Activated CD4-positive, alpha-beta T cell treated with anti-CD3 and anti-CD28 coated beads, Interleukin-2, amount 10 ng/mL, durations not matched to agents 7 days and 5 days (primary cell): ENCODE data around the gene WWTR1. TPM values are rescaled to one million over a fixed set of nuclear protein-coding genes. Genes with fewer than 3 reads are reported as not detected.

ENCODE experiments used
- CTCF ChIA-PET: fragments of 350-600 bp; sonication (Branson Sonifier 250); formaldehyde crosslinking; loops from one replicate; lab custom pipeline; 2021; ENCODE audit warnings: antibody characterized with exemption; lab: Charles Lee
- POLR2A ChIA-PET: fragments of 350-600 bp; sonication (Branson Sonifier 250); formaldehyde crosslinking; loops from one replicate; lab custom pipeline; 2021; ENCODE audit warnings: antibody characterized with exemption; lab: Charles Lee
- DNase-seq: peaks from one replicate; pipeline ENCODE4 v3.0.0-alpha.2; 2020
- H3K27ac Mint-ChIP-seq: one replicate; pipeline ENCODE4 v1.8.0; 2021; ENCODE audit warnings: mild to moderate bottlenecking, moderate library complexity, mixed read lengths
- H3K27me3 Mint-ChIP-seq: one replicate; pipeline ENCODE4 v1.8.0; 2021; ENCODE audit warnings: mixed read lengths
- H3K36me3 Mint-ChIP-seq: one replicate; pipeline ENCODE4 v1.8.0; 2021; ENCODE audit warnings: low read depth, mixed read lengths
- H3K4me1 Mint-ChIP-seq: one replicate; pipeline ENCODE4 v1.8.0; 2021; ENCODE audit warnings: mixed read lengths
- H3K4me3 Mint-ChIP-seq: one replicate; pipeline ENCODE4 v1.8.0; 2021; ENCODE audit warnings: mild to moderate bottlenecking, moderate library complexity, mixed read lengths
- H3K9me3 Mint-ChIP-seq: one replicate; pipeline ENCODE4 v1.8.0; 2021; ENCODE audit warnings: mixed read lengths
- total RNA-seq, 2 experiments: library from RNA; stranded (reverse); gene quantifications; one replicate each; pipeline ENCODE4 v1.2.3, GENCODE V29; 2021

WWTR1 gene
- total RNA-seq, 2 experiments from 2014 or later = 0.27 to 0.77 TPM

DNA sequence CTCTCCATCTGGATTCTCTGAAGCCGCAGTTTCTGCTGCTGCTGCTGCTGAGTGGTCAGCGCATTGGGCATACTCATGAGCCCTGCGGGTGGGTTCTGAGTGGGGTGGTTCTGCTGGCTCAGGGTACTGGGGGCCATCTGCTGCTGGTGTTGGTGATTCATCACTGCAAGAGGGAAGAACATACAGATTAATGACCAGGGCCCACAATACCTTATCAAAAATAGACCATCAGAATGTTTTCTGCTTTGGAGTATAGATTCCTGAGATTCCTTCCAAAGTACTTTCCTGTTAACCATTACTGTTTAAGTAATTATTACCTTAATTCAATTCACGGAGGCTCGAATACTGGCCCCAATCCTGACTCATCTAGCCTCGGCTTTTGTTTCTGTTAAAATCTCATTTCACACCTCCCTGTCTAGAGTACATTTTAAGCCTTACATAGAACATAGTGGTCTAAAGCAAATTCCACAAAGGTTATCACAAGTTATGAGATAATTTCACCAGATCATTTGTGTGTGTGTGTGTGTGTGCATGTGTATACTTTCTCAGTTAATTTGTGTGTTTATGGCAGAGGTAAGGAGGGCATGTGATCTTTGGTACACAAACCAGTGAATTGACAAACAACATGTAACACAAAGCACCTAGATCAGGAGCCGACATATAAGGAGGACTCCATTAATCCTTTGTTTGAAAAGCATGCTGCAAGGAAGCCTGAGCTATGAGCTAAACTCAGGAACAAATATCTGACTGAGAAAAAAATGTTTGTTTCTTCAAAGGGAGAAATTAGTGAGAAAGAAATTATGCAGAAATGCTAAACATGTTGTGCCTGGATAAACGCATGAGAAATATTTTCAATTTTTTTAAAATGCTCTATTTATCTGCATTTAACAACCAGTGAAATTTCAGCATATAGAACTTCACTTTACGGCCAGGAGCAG lies 115.2 kb downstream of the WWTR1 start:
- H3K27ac Mint-ChIP-seq = no peak overlapping the region
- H3K9me3 Mint-ChIP-seq = no peaks in the 10 kb centered on the region
- H3K36me3 Mint-ChIP-seq = no peaks in the 10 kb centered on the region
- no peak for DNase-seq
- POLR2A ChIA-PET = no interaction called here
- H3K4me3 Mint-ChIP-seq = no peak overlapping the region
- peaks cover 9% of the 10 kb centered on the region for H3K27me3 Mint-ChIP-seq
- H3K4me1 Mint-ChIP-seq = no peaks in the 10 kb centered on the region
- CTCF ChIA-PET = no interaction called here

DNA sequence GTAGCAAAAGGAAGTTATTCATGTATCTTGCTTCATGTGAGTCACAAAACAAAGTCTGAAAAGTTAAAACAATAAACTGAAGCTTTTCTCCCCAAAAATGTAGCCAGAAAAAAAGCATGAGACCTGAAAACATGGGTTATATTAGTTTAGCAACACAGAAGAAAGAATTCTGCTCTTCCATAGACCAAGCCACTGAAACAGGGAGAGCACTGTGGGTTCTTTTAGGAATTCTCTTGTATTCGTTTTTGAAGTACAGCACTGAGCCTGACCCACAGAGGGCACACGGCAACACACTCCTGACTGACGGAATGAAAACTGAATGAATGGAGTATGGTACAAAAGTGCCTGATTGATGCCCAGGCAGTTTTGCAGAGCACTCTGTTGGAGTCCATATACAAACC lies 116.7 kb downstream of the WWTR1 start:
- no peaks in the 10 kb centered on the region for H3K36me3 Mint-ChIP-seq
- ChIA-PET CTCF (interaction anchor here (0.5 kb wide), 1 partner anchor 1409 kb away, joined by 3 read pairs; no protein-coding TSS in a partner anchor), POLR2A (no interaction called here)
- H3K9me3 Mint-ChIP-seq = no peaks in the 10 kb centered on the region
- H3K4me3 Mint-ChIP-seq = no peak overlapping the region
- DNase-seq = no peak
- H3K27me3 Mint-ChIP-seq = peaks cover 9% of the 10 kb centered on the region
- H3K4me1 Mint-ChIP-seq = no peaks in the 10 kb centered on the region
- no peak overlapping the region for H3K27ac Mint-ChIP-seq

DNA sequence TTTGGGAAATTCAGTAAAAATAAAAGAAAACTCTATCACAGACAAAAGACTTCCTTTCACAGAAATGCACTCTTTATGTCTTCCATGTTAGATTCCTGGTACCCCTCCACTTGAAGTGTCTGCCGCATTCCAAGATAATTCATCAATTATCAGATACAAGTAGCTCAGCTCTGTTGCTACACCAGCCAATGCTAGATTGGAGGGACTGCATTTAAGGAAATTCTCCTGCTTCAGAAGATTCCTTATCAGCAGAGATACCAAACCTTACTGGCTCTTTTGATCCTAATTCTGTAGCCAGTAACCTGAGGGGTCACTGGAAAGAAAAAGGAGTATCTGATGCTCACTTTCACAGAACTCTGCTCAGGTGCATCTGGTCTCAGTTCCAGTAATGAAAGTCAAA lies 119.5 kb downstream of the WWTR1 start:
- Mint-ChIP-seq H3K4me3 (no peak overlapping the region), H3K36me3 (no peaks in the 10 kb centered on the region), H3K27me3 (peaks cover 5% of the 10 kb centered on the region), H3K9me3 (no peaks in the 10 kb centered on the region), H3K4me1 (no peaks in the 10 kb centered on the region), H3K27ac (no peak overlapping the region)
- no peak for DNase-seq
- POLR2A ChIA-PET = no interaction called here
- CTCF ChIA-PET = interaction anchor here (0.9 kb wide), 1 partner anchor 150 kb away, joined by 3 read pairs; no protein-coding TSS in a partner anchor

DNA sequence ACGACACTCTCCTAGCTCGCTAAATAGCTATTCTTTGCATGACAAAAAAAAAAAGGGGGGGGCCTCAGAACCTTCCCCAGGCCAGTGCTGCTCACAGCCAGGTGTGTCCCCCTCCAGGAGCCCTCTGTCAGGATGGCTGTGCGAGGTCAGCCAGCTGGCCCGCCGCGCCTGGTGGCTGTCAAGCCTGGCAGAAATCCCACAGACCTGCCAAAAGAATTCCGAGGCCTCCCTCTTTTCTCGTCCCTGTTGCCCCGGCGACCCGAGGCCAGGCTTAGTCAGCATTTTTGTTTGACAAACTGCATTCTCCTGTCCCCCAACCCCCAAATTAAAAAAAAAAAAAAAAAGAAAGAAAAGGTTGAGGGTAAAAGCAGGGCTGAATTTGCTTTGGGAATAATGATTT lies 121.4 kb downstream of the WWTR1 start:
- Mint-ChIP-seq H3K27ac (no peak overlapping the region), H3K36me3 (no peaks in the 10 kb centered on the region), H3K4me3 (no peak overlapping the region), H3K4me1 (peaks cover 8% of the 10 kb centered on the region), H3K27me3 (peaks cover 7% of the 10 kb centered on the region), H3K9me3 (no peaks in the 10 kb centered on the region)
- POLR2A ChIA-PET = no interaction called here
- no peak for DNase-seq
- CTCF ChIA-PET = no interaction called here

DNA sequence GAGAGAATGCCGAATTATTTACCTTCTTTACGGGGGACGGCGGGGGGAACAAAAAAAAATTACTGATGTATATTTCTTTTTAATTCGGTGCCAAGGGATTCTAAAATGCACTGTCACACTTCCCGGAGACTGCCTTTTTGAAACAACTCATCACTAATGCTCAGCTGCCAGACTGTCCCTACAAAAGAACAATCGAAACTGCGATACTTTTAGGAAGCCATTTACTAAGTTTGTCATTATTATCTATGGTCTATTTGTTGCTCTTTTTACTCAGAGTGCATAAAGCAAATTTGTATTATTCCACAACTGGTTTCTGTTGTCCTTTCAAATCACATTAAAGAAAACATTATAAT lies 122.5 kb downstream of the WWTR1 start:
- ChIA-PET POLR2A (no interaction called here), CTCF (no interaction called here)
- H3K4me1 Mint-ChIP-seq = peaks cover 8% of the 10 kb centered on the region
- H3K27ac Mint-ChIP-seq = no peak overlapping the region
- no peaks in the 10 kb centered on the region for H3K9me3 Mint-ChIP-seq
- no peaks in the 10 kb centered on the region for H3K36me3 Mint-ChIP-seq
- peaks cover 5% of the 10 kb centered on the region for H3K27me3 Mint-ChIP-seq
- no peak overlapping the region for H3K4me3 Mint-ChIP-seq
- no peak for DNase-seq

DNA sequence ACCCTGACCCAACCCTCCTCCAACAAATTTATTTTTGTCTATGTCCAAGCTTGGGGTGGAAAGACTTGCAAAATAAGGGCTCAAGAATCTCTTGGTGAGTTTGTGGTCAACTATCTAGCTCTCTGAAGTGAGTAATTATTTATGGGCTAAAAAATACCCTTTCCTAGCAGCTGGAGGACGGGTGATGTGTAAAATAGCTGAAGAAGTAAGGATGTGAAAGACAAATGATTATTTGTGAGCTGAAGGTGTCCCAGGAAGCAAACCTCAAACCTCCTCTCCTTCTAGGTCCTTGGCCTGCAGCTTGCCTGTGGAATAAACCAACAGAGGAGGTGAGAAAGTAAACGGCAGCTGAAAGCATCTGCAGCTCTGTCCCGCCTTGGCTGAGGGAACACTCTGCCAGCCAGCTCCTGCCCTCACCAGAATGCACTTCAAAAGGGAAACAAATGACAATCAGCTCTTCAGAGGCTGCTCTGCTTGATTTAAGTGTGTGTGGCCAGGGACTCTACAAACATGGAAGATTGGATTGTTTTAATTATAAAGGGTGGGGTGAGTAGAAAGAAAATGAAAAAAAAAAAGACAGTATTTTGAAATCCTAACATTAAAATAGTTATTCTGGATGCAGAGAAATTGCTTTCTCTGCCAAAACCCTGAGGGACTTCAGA lies 123.0 kb downstream of the WWTR1 start:
- H3K27me3 Mint-ChIP-seq = peaks cover 5% of the 10 kb centered on the region
- CTCF ChIA-PET = no interaction called here
- no peaks in the 10 kb centered on the region for H3K9me3 Mint-ChIP-seq
- POLR2A ChIA-PET = no interaction called here
- no peak overlapping the region for H3K4me3 Mint-ChIP-seq
- H3K4me1 Mint-ChIP-seq = peaks cover 8% of the 10 kb centered on the region
- no peaks in the 10 kb centered on the region for H3K36me3 Mint-ChIP-seq
- H3K27ac Mint-ChIP-seq = no peak overlapping the region
- no peak for DNase-seq

DNA sequence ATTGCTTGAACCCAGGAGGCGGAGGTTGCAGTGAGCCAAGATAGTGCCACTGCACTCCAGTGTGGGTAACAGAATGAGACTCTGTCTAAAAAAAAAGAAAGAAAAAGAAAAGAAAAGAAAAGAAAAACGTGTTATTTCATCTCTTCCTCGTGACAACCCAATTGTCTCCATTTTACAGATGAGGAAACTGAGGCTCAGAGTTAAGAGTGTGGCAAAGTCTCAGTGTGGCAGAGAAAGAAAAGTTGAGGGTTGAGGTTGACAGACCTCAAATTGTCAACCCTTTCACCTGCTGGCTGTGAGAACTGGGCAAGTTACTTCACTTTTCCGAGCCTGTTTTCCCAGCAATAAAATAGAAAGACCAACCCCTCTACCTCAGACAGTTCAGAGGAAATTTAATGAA lies 123.7 kb downstream of the WWTR1 start:
- no peaks in the 10 kb centered on the region for H3K9me3 Mint-ChIP-seq
- peaks cover 5% of the 10 kb centered on the region for H3K27me3 Mint-ChIP-seq
- no peaks in the 10 kb centered on the region for H3K36me3 Mint-ChIP-seq
- no peak for DNase-seq
- ChIA-PET POLR2A (no interaction called here), CTCF (interaction anchor here (1.1 kb wide), 1 partner anchor 35 kb away, joined by 3 read pairs; no protein-coding TSS in a partner anchor)
- no peak overlapping the region for H3K4me3 Mint-ChIP-seq
- no peak overlapping the region for H3K27ac Mint-ChIP-seq
- peaks cover 8% of the 10 kb centered on the region for H3K4me1 Mint-ChIP-seq

DNA sequence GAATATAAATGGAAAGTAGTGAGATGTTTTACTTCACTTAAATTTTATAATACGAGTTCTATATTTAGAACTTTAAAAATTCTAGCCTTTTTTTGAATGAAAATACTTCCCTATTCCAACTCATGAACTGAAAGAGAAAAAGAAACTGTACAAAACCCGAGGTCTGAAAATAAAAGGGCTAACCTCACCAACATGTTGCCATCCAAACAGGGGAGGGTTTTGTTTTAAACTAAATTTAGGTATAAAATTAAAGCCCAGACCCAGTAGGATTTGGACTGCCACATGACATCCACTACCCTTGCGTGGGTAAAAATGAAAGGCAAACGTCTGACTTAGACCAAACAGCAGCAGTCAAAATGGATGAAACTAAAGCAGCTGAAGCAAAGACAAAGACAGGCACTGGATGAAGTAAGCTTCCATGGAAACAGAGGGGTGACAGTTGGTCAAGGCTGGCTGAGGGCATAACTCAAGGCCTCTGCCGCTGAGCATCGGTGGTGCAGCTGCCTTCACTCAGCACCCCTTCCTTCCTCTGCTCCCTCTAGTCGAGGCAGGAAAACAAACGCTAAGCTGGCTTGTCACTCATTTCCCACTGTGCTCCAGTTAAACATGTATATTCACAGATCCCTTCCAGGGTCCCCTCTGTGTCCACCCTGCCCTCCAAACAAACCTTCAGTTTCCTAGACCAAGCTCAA lies 125.2 kb downstream of the WWTR1 start:
- CTCF ChIA-PET = interaction anchor here (1.1 kb wide), 1 partner anchor 36 kb away, joined by 3 read pairs; no protein-coding TSS in a partner anchor
- H3K27ac Mint-ChIP-seq = no peak overlapping the region
- H3K4me3 Mint-ChIP-seq = no peak overlapping the region
- H3K36me3 Mint-ChIP-seq = no peaks in the 10 kb centered on the region
- no peaks in the 10 kb centered on the region for H3K9me3 Mint-ChIP-seq
- POLR2A ChIA-PET = no interaction called here
- H3K4me1 Mint-ChIP-seq = peaks cover 8% of the 10 kb centered on the region
- peaks cover 5% of the 10 kb centered on the region for H3K27me3 Mint-ChIP-seq
- no peak for DNase-seq

DNA sequence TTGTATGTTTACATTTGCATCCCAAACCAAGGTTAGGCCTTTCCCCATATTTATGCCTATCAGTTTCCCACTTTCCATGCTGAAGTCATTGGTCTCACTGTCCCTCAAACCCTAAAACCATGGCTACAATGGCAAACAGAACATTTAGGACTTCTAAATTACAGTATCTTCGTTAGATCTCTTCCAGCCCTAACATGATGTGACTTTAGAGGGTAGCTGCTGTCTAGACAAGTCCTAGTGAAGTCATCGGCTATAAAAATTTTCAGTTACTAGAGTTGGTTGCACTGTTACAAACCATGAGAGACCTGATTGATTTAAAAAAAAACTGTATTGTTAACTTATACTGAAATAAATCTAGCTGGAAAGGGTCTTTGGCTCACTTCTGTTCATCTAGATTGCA lies 128.7 kb downstream of the WWTR1 start:
- Mint-ChIP-seq H3K36me3 (no peaks in the 10 kb centered on the region), H3K4me1 (peaks cover 8% of the 10 kb centered on the region), H3K27me3 (peaks cover 3% of the 10 kb centered on the region), H3K9me3 (no peaks in the 10 kb centered on the region), H3K27ac (no peak overlapping the region), H3K4me3 (no peak overlapping the region)
- POLR2A ChIA-PET = no interaction called here
- no peak for DNase-seq
- CTCF ChIA-PET = no interaction called here

DNA sequence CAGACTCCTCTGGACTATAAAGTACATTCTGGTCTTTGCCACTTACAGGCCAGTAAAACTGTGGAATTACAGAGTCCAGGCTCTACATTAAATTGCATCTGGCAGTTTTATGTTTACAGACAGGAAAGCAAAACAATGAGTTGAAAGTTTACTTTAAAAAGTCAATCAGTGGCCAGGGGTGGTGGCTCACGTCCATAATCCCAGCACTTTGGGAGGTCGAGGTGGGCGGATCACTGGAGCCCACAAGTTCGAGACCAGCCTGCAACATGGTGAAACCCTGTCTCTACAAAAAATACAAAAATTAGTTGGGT lies 129.5 kb downstream of the WWTR1 start:
- CTCF ChIA-PET = no interaction called here
- peaks cover 8% of the 10 kb centered on the region for H3K4me1 Mint-ChIP-seq
- no peaks in the 10 kb centered on the region for H3K9me3 Mint-ChIP-seq
- H3K4me3 Mint-ChIP-seq = no peak overlapping the region
- peaks cover 7% of the 10 kb centered on the region for H3K27me3 Mint-ChIP-seq
- POLR2A ChIA-PET = no interaction called here
- DNase-seq = no peak
- H3K27ac Mint-ChIP-seq = no peak overlapping the region
- no peaks in the 10 kb centered on the region for H3K36me3 Mint-ChIP-seq

DNA sequence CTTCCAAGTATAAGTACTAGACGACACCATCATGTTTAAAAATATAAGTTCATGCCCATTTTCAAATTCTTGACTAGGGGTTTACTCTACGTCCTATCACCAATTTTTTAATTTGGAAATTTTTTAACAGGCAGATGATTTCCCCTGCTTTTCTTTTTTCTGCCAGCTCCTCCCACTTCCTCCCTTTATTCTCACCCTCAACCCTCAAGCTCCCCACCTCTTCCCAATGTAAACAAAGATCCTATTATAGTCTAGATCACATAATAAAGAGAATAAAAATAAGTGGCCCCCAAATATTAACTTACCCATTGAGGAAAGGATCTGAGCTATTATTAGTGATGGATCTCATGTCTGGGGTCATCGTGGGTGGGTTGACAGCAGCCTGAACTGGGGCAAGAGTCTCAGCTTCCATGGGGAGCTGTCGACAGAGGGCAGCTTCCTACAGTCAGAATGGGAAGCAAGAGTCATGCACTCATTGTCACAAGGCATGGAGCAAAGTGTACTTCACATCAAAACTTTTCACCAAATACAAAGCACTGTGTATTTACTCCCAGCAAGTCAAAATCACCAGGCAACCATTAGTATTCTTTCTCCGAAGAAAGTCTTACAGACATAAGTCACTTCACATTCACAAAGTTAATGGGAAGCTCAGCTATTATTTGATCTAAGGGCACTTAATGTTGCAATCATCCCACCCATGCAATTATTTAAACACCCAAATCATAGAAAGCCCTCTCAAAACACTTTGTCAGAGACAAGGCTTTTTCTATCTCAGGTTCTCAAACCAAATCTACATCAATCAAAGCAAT lies 130.1 kb downstream of the WWTR1 start:
- ChIA-PET POLR2A (no interaction called here), CTCF (interaction anchor here (0.6 to 1.0 kb wide), 3 partner anchors 70 to 280 kb away, joined by 3 read pairs; no protein-coding TSS in a partner anchor)
- Mint-ChIP-seq H3K4me1 (peaks cover 4% of the 10 kb centered on the region), H3K9me3 (no peaks in the 10 kb centered on the region), H3K36me3 (no peaks in the 10 kb centered on the region), H3K4me3 (no peak overlapping the region), H3K27ac (no peak overlapping the region), H3K27me3 (peaks cover 4% of the 10 kb centered on the region)
- DNase-seq = no peak

DNA sequence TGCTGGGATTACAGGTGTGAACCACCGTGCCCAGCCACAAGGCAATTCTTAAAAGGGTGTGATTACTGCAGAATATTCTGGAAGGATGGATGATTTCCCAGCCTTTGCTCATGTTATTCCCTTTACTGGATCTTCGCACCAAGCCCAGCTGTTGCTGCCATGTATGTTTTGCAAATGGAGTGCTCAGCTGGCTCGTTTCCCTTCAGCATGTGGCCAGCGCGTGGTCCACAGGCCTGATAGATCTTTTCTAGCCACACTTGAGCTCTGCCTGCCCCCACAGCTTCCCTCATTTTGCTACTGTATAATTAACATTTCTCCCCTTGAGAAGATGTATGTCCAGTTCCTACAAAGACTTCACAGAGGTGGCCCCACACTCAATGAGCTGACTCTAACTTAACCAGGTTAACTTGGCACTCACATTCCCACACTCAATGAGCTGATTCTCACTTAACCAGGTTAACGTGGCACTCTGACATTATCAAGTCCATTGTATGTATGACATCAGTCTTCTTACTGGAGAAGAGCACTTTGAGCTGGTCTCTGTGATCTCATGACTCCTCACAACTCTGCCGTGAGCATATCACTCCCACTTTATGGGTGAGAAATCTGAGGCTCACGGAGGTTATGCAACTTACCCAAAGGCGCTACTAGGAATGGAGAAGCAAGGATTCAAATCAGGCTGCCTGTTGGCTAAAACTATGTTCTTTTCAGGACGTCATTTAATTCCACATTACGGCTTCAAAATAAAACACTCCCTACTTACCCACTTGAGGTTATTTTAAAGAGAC lies 134.1 kb downstream of the WWTR1 start:
- Mint-ChIP-seq H3K4me3 (no peak overlapping the region), H3K27me3 (peaks cover 6% of the 10 kb centered on the region), H3K9me3 (no peaks in the 10 kb centered on the region), H3K4me1 (no peaks in the 10 kb centered on the region), H3K36me3 (no peaks in the 10 kb centered on the region), H3K27ac (no peak overlapping the region)
- POLR2A ChIA-PET = no interaction called here
- CTCF ChIA-PET = interaction anchor here (0.9 kb wide), 1 partner anchor 30 kb away, joined by 4 read pairs; no protein-coding TSS in a partner anchor
- DNase-seq = no peak
